Uterus (tissue), 4 donors: ENCODE measurements around the gene KRT38. TPM values are rescaled to one million over a fixed set of nuclear protein-coding genes. Genes with fewer than 3 reads are reported as not detected.

ENCODE experiments used
- DNase-seq, 2 donors: peaks; one replicate each; pipeline ENCODE4 v3.0.0-alpha.2; 2019 to 2020
- H3K27ac ChIP-seq, 2 donors: fragments of 200-600 bp; sonication (generic); 1 replicate in 1 of 2; 2 replicates in 1 of 2; pipeline ENCODE4 v1.5.1; 2016 to 2018
- H3K27me3 ChIP-seq, 2 donors: fragments of 200-600 bp; sonication (generic); one replicate each; pipeline ENCODE4 v1.5.1; 2018 to 2019; ENCODE audit warnings: control low read depth in 1 of 2
- H3K36me3 ChIP-seq, 2 donors: fragments of 200-600 bp; sonication (generic); one replicate each; pipeline ENCODE4 v1.5.1; 2019; ENCODE audit warnings: control low read depth in 1 of 2
- H3K4me1 ChIP-seq, 2 donors: fragments of 200-600 bp; sonication (generic); one replicate each; pipeline ENCODE4 v1.5.1; 2018 to 2019; ENCODE audit warnings: control low read depth in 1 of 2
- H3K4me3 ChIP-seq, 2 donors: fragments of 200-600 bp; sonication (generic); 1 replicate in 1 of 2; 2 replicates in 1 of 2; pipeline ENCODE4 v1.5.1; 2018 to 2019; ENCODE audit warnings: mild to moderate bottlenecking in 1 of 2
- H3K9me3 ChIP-seq, 2 donors: fragments of 200-600 bp; sonication (generic); one replicate each; pipeline ENCODE4 v1.5.1; 2019; ENCODE audit warnings: control low read depth in 1 of 2
- CTCF ChIP-seq, 4 experiments: fragments of 200-600 bp in 2 of 4; fragments of 450-650 bp in 2 of 4; sonication (generic) in 2 of 4; IDR thresholded peaks; one replicate each; pipeline ENCODE4 v1.5.1; 2016 to 2019; ENCODE audit warnings: antibody characterized with exemption in 4 of 4, mild to moderate bottlenecking in 2 of 4, moderate library complexity in 1 of 4
- POLR2A ChIP-seq, 2 donors: fragments of 450-650 bp; IDR thresholded peaks; one replicate each; pipeline ENCODE4 v1.6.1; 2016; ENCODE audit warnings: antibody characterized with exemption in 2 of 2, mild to moderate bottlenecking in 1 of 2, moderate library complexity in 1 of 2
- intact Hi-C: fragments of 100-400 bp; cut with DNase I; formaldehyde crosslinking; loops from one replicate; pipeline ENCODE4 v1.15.1; 2023; ENCODE audit warnings: low total_unique reads
- total RNA-seq, 4 donors: library from RNA; depleted of rRNA in 3 of 4; stranded (reverse); fragments of >200 nt in 3 of 4; gene quantifications; one replicate each; pipeline versions ENCODE4 v1.1.0 to v1.2.4, GENCODE V29; 2014 to 2023
- donor health status: DM: yes; HTN: yes; CAD: no.

The KRT38 gene
- total RNA-seq, 4 donors from 2014 or later, result not detected

- DNase-seq, result no peak
- Histone ChIP-seq H3K27me3 (no peaks in the 10 kb centered on the region), H3K9me3 (no peaks in the 10 kb centered on the region), H3K36me3 (no peaks in the 10 kb centered on the region), H3K4me3 (no peak overlapping the region), H3K4me1 (no peaks in the 10 kb centered on the region), H3K27ac (no peak overlapping the region)
- intact Hi-C loops, result no loop called here
- TF ChIP-seq POLR2A (IDR thresholded peaks at IDR 0.05) (no peak), CTCF (IDR thresholded peaks at IDR 0.05) (no peak)
Observed at GRCh38 chr17:41439375-41439774, 1.4 kb downstream of the KRT38 start.

GRCh38 chr17:41437769-41438168 lies 3.0 kb downstream of the KRT38 start:
- intact Hi-C loops, result no loop called here
- TF ChIP-seq POLR2A (IDR thresholded peaks at IDR 0.05), result no peak
- TF ChIP-seq CTCF (IDR thresholded peaks at IDR 0.05), result no peak
- H3K27ac ChIP-seq, result no peak overlapping the region
- H3K36me3 ChIP-seq, result no peaks in the 10 kb centered on the region
- no peaks in the 10 kb centered on the region for H3K9me3 ChIP-seq
- DNase-seq, result no peak
- H3K4me1 ChIP-seq, result no peaks in the 10 kb centered on the region
- no peaks in the 10 kb centered on the region for H3K27me3 ChIP-seq
- no peak overlapping the region for H3K4me3 ChIP-seq

GRCh38 chr17:41437254-41437653 lies 3.5 kb downstream of the KRT38 start:
- Histone ChIP-seq H3K27me3 (no peaks in the 10 kb centered on the region), H3K4me1 (no peaks in the 10 kb centered on the region), H3K4me3 (no peak overlapping the region), H3K36me3 (no peaks in the 10 kb centered on the region), H3K27ac (no peak overlapping the region), H3K9me3 (no peaks in the 10 kb centered on the region)
- DNase-seq, result no peak
- TF ChIP-seq CTCF (IDR thresholded peaks at IDR 0.05), result no peak
- TF ChIP-seq POLR2A (IDR thresholded peaks at IDR 0.05), result no peak
- intact Hi-C loops, result no loop called here

- H3K4me1 ChIP-seq, result no peaks in the 10 kb centered on the region
- intact Hi-C loops, result no loop called here
- TF ChIP-seq POLR2A (IDR thresholded peaks at IDR 0.05), result no peak
- no peak for TF ChIP-seq CTCF (IDR thresholded peaks at IDR 0.05)
- no peaks in the 10 kb centered on the region for H3K9me3 ChIP-seq
- H3K36me3 ChIP-seq, result no peaks in the 10 kb centered on the region
- peak overlapping the region; percentile 1 to 16 for H3K27ac ChIP-seq
- no peak overlapping the region for H3K4me3 ChIP-seq
- H3K27me3 ChIP-seq, result no peaks in the 10 kb centered on the region
- DNase-seq, result no peak
Observed at GRCh38 chr17:41434415-41434814, 6.4 kb downstream of the KRT38 start.

GRCh38 chr17:41434005-41434404 lies 6.8 kb downstream of the KRT38 start:
- Histone ChIP-seq H3K27ac (peak overlapping the region in 1 of 2 donors; percentile 16), H3K9me3 (no peaks in the 10 kb centered on the region), H3K4me3 (no peak overlapping the region), H3K36me3 (no peaks in the 10 kb centered on the region), H3K27me3 (no peaks in the 10 kb centered on the region), H3K4me1 (no peaks in the 10 kb centered on the region)
- no peak for DNase-seq
- intact Hi-C loops, result no loop called here
- TF ChIP-seq POLR2A (IDR thresholded peaks at IDR 0.05) (no peak), CTCF (IDR thresholded peaks at IDR 0.05) (no peak)
